GM20000 (cell line): ENCODE measurements around the gene AP1G1.
"Not testable (repeated sequence)": the region's sequence is repeated elsewhere in the genome, so short reads cannot be mapped to it uniquely, and the experiment has no call there.

Experiments
- DNase-seq: peaks from one replicate; pipeline ENCODE4 v3.0.0; 2012; ENCODE audit warnings: low spot score
- TF ChIP-seq, protein P1 (sequence below): IDR thresholded peaks from 2 replicates; pipeline ENCODE4 v1.5.1; 2012; ENCODE audit warnings: mild to moderate bottlenecking, control low read depth; ENCODE audit errors: extremely low read depth, missing control alignments

The AP1G1 gene

DNA sequence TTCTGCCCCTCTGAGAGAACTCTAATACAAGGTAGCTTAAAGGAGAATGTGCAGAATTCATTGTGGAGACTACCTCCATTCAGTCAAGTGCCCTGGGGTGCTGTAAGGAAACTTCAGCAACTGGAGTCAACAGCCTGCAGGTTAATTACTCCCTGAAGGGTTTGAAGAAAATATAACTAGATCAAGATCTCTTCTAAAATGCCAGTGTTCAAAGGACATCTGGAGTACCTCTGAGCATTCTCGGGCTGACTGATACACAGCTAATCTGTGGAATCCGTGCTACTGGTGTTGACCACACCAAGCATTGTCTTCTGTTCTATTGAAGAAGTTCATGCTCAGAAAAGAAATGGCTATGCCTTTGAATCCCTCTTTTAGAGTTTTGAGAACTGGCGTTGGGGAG lies 25.7 kb upstream of the AP1G1 start:
- DNase-seq: no peak
- TF ChIP-seq, protein P1, sequence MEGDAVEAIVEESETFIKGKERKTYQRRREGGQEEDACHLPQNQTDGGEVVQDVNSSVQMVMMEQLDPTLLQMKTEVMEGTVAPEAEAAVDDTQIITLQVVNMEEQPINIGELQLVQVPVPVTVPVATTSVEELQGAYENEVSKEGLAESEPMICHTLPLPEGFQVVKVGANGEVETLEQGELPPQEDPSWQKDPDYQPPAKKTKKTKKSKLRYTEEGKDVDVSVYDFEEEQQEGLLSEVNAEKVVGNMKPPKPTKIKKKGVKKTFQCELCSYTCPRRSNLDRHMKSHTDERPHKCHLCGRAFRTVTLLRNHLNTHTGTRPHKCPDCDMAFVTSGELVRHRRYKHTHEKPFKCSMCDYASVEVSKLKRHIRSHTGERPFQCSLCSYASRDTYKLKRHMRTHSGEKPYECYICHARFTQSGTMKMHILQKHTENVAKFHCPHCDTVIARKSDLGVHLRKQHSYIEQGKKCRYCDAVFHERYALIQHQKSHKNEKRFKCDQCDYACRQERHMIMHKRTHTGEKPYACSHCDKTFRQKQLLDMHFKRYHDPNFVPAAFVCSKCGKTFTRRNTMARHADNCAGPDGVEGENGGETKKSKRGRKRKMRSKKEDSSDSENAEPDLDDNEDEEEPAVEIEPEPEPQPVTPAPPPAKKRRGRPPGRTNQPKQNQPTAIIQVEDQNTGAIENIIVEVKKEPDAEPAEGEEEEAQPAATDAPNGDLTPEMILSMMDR: no peak

DNA sequence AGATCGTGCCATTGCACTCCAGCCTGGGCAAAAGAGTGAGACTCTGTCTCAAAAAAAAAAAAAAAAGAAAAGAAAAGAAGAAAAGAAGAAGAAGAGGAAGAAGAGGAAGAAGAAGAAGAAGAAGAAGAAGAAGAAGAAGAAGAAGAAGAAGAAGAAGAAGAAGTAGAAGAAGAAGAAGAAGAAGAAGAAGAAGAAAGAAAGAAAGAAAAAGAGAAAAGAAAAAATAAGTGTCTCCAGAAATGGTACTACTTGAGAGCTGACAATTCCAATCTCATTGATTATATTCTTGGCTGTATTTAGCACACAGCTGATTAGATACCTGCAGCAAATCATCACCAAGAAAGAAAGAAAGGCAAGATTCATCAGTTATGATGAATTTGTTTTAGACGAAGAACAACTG lies 23.5 kb upstream of the AP1G1 start:
- not testable (repeated sequence) for DNase-seq

DNA sequence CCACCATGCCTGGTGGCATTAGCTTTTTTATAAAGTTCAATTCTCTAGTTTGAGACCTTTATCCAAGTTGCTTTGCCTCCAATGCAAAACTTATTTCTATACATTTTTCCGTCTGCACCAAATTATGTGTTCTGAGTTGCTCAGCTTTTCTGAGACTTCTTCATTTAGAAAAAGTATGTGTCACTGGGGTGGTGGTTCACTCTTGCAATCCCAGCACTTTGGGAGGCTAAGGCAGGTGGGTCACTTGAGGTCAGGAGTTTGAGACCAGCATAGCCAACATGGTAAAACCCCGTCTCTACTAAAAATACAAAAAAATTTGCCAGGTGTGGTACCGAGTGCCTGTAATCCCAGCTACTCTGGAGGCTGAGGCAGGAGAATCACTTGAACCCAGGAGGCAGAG lies 23.1 kb upstream of the AP1G1 start:
- not testable (repeated sequence) for DNase-seq

- TF ChIP-seq, protein P1: no peak
- DNase-seq: no peak
These were observed 21.7 kb upstream of the AP1G1 start for GRCh38 chr16:71830359-71830758.

DNA sequence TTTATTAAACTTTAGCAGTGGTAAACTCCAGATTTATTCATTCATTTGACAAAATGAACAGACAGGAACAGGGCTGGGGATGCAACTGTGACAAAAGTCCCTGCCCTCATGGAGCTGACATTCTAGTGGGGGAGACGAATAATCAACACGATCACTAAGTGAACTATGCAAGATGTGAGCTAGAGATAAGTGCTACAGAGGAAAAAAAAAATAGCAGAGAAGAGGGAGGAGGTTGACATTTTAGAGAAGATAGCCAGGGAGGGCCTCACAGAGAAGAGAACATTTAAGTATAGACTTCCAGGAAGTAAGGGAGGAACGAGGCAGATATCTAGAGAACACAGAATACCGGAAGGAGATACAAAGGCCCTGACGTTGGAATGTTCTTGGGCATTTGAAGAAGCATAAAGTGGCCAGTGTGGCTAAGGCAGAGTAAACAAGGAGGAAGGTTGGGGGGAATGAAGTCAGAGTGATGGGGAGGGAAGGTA lies 17.9 kb upstream of the AP1G1 start:
- TF ChIP-seq, protein P1: no peak
- no peak for DNase-seq

DNA sequence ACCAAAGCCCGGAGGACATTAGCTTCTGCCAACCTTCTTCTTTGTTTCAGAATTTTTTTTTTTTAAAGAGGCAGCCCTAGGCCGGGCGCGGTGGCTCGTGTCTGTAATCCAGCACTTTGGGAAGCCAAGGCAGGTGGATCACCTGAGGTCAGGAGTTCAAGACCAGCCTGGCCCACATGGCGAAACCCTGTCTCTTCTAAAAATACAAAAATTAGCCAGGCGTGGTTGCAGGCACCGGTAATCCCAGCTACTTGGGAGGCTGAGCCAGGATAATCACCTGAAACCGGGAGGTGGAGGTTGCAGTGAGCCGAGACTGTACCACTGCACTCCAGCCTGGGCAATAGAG lies 8.5 kb upstream of the AP1G1 start:
- DNase-seq: not testable (repeated sequence)

- DNase-seq: no peak
These were observed 2.7 kb upstream of the AP1G1 start for GRCh38 chr16:71811261-71811803.

GRCh38 chr16:71810155-71810530 lies 1.5 kb upstream of the AP1G1 start:
- DNase-seq: not testable (repeated sequence)

More at GRCh38 chr16:71811261-71811803, 2.7 kb upstream of the AP1G1 start:
- TF ChIP-seq, protein P1: no peak

DNA sequence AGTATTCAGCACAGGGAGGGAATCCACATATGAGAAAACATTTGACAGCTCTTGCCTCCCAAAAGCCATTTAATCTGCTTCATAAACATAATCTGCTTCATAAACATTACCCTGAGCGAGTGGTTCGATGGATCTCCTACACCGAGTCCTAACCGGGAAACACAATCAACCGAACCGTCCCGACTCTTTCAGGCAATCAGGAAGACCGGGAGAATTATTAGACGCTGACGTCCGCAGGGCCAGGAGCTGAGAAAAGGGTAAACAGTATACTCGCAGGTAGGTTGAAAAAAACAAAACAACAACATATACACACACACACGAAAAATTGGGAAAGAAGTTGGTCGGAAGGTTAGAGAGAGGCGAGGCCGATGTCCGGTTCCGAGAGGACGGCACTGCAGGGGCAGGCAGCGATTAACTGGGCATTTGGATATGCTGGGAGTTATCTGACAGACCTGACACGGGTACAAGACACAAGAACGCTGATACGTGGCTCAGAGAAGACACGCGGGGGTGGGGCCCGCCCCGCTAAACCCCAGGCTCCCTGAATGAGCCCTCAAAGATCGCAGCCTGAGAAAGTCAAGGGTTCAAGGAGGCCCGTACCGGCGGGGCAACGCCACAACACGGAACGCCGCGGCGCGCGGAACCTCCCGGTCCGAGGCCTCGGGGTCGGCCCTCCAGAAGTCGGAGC lies 585 bp downstream of the AP1G1 start:
- peak; percentile 53 for DNase-seq
- TF ChIP-seq, protein P1: no peak

DNA sequence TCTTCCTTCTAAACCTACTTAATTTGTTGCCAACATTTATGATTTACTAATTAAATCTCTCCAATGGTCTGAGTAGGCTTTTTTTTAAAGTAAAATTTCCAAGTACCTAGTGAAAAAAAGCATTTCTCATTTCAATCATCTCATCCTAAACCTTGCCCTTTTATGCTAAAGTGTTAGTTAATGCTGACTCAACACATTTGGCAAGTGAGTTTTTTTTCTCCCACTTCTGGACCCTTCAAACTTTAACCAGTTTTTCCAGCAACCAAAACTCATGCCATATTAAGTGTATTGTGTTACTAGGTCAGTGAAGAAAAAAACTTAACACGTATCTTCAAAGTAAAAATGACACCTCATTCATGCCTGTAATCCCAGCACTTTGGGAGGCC lies 5.3 kb downstream of the AP1G1 start:
- no peak for DNase-seq
- TF ChIP-seq, protein P1: no peak
